WI38 (cell line): ENCODE results near the gene CHIC2.

Source experiments
- H3K4me3 ChIP-seq: 2 replicates; pipeline ENCODE4 v1.5.1; 2011; ENCODE audit warnings: low read depth, mild to moderate bottlenecking, control low read depth, low read length
- TF ChIP-seq, protein P1 (sequence below): IDR thresholded peaks from 2 replicates; pipeline ENCODE4 v1.5.1; 2012; ENCODE audit warnings: low read depth, mild to moderate bottlenecking, control low read depth, low read length

The CHIC2 gene

DNA sequence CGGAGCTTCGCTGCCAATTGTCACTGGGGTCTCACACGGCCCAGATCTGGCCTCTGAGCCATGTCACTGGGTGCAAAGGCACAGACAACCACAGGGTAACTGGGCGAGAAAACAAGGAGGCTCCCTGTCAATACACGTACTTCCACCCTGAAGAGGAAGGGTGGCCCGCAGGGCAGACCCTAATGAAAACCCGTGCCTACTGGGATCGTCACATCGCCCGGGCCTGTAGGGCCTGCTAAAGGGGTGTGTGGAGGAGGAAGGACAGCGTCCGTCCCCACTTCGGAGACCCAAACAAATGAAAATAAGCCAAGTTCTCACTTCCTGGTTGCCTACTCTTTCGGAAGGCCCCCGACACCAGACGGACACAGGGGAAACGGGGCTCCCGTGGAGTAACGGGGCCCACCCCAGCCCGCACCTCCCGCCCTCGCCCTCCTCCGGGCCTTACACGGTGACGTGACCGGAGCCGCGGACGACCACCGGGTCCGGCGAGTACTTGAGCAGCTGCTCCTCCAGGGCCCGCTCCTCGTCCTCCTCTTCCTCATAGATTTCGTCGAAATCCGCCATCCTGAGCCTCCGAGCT lies 578 bp downstream of the CHIC2 start:
- TF ChIP-seq, protein P1, sequence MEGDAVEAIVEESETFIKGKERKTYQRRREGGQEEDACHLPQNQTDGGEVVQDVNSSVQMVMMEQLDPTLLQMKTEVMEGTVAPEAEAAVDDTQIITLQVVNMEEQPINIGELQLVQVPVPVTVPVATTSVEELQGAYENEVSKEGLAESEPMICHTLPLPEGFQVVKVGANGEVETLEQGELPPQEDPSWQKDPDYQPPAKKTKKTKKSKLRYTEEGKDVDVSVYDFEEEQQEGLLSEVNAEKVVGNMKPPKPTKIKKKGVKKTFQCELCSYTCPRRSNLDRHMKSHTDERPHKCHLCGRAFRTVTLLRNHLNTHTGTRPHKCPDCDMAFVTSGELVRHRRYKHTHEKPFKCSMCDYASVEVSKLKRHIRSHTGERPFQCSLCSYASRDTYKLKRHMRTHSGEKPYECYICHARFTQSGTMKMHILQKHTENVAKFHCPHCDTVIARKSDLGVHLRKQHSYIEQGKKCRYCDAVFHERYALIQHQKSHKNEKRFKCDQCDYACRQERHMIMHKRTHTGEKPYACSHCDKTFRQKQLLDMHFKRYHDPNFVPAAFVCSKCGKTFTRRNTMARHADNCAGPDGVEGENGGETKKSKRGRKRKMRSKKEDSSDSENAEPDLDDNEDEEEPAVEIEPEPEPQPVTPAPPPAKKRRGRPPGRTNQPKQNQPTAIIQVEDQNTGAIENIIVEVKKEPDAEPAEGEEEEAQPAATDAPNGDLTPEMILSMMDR, result no peak
- peak overlapping the region; percentile 99 for H3K4me3 ChIP-seq

DNA sequence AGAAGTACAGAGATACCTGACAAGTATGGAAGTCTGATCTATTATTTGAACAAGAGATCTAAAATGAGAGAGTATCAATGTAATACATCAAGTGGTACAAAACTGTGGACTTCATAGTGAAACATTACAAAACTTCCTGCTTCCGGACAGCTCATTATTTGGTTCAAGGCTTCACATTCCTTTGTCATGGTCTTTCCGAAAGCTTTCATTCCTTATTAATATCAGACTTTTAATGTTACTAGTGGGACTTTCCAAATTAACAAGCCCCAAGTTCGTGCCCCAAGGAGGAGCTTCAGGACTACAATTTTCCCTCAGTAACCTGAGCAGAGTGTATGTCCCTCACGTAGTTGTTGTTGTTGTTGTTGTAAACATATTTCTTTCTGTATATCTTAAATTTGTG lies 1.2 kb downstream of the CHIC2 start:
- peak overlapping the region; percentile 99 for H3K4me3 ChIP-seq
- TF ChIP-seq, protein P1, result no peak

DNA sequence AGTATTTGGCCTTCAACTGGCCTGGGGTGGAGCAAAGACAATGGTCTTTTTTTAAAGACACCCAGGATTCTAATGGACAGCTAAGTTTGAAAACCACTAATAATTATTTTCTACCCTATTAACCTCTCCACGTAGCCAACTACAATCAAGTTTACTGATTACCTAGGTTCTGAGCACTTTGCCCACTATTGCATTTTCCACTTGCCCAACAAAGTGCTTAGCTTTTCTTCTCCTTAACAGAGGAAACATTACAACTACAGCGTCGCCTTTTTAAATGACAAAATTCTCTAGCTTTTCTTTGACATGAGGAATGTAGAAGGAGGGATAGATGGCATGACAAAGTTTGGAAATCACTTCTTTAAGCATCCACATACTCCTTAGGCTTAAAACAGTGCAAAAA lies 2.0 kb downstream of the CHIC2 start:
- peak overlapping the region; percentile 99 for H3K4me3 ChIP-seq
- TF ChIP-seq, protein P1, result no peak

DNA sequence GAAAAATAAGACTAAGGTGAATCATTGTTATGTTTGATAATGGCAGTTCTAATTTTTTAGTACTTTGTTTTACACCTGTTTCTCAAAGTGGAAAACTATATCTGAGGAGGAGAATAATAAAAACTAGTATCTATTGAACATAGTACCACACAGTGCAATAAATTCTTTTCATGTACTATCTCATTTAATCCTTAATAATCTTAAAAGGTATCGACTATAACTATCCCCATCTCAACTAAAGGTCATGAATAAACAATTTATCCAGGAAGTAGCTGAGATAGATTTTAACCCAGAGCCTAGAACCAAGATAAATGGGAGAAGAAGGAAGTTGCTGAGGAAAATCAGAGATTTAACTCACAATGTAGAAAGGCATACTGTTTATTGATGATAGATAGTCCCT lies 2.5 kb downstream of the CHIC2 start:
- peak overlapping the region; percentile 99 for H3K4me3 ChIP-seq
- TF ChIP-seq, protein P1, result no peak

DNA sequence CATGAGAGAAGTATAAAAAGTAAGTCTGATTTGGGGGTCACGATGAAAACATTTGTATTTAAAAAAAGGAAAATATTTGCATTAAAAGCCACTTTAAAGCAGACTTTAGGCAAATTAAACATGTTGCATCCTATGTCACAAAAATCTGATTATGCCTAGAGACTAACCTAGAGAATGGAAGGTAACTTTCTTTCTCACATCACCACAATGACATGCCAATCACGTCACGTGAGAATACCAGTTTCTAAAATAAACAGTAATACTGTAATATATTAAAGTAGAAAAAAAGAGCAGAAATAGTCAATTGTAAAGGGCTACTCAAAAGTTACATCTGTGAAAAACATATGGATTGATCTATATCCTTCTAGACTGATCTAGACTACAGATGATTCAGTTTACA lies 3.3 kb downstream of the CHIC2 start:
- TF ChIP-seq, protein P1, result no peak
- H3K4me3 ChIP-seq, result peak overlapping the region; percentile 99

DNA sequence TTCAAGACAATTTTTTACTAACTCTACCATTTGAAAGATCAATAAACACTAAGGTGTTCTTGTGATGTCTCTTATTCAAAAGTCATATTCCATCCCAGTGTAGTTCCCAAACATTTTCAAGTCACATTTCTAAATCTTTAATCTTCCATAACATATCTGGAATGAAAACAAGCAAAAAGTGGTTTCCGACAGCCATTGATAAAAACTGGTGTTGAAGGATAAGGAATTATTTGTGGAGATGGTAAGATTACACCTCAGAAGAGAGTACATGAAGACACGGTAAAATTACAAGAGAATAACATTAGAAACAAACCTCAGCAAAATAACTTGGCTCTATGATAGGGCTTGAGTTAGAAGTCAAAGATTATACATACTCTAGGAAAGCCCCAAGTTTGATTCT lies 4.3 kb downstream of the CHIC2 start:
- peak overlapping the region; percentile 31 for H3K4me3 ChIP-seq

DNA sequence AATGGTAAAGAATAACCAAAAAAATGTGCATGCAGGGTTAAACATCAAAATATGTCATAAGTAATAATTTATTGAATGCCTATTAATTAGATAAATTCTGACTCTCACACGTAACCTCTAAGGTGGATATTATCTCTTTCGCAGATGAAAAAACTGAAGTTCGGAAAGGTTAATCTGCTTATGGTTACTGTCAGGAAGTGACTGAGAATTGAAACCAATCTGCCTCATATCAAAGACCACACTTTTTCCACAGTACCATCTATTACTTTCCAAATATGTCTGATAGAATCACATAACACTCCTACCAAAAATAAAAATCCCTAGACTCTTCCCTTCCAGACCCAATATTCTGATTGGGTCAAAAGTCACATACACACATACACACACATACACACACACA lies 6.2 kb downstream of the CHIC2 start:
- TF ChIP-seq, protein P1, result no peak
- no peak overlapping the region for H3K4me3 ChIP-seq

More for the DNA sequence above, 4.3 kb downstream of the CHIC2 start:
- TF ChIP-seq, protein P1, result no peak
